Activated T-helper 1 cell treated with anti-CD3 and anti-CD28 coated beads, Interleukin-2, amount 50 U/mL, for 16 hours (primary cell): ENCODE data around the gene GZMB.
"Not testable (repeated sequence)": the region's sequence is repeated elsewhere in the genome, so short reads cannot be mapped to it uniquely, and the experiment has no call there.

Experiments
- DNase-seq, 2 donors: peaks; one replicate each; pipeline ENCODE4 v3.0.0-alpha.2; 2020; ENCODE audit warnings: low read depth in 1 of 2, low spot score in 1 of 2

Gene GZMB

DNA sequence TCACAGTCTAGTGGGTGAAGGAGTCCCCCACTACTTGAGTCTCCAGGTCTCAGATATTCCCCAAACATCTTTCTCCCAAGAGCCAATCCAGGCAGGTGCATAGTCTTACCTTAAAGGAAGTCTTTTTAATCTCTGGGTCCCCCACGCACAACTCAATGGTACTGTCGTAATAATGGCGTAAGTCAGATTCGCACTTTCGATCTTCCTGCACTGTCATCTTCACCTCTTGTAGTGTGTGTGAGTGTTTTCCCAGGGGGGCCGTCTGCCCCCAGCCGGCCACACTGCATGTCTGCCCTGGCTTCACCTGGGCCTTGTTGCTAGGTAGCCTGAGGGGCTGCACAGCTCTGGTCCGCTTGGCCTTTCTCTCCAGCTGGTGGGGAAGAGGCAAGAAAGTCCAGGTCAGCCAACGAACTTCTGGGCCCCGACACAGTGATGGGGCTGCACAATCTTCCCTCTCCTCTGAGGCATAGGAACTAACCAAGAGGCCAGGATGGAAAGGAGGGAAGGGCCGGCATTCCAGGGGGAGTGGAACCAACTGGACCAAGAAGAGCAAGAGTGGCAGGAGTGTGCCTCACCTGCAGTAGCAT lies 2.1 kb downstream of the GZMB start:
- DNase-seq: no peak

DNA sequence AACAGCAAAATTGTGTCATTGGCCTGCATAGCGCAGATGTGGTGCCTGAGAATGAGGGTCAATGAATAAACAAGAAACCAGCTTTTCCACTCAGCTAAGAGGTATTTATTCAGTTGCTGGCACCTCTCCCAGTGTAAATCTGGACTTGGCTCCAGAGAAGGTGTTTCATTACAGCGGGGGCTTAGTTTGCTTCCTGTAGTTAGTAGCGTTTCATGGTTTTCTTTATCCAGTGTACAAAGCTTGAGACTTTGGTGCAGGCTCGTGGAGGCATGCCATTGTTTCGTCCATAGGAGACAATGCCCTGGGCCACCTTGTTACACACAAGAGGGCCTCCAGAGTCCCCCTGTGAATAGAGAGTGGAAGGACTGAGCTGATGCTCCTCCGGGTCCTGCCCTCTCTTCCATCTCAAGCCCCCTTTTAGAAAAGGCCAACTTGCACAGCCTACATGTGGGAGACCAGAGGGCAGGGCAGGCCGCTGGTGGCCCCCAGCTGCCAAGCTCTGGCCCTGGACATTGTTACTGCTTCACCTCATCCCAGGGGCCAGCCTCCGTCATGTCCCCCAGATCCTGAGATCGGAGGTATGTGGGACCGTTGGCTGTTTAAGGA lies 3.0 kb downstream of the GZMB start:
- no peak for DNase-seq

- no peak for DNase-seq
Observed at GRCh38 chr14:24630087-24630871, 3.7 kb downstream of the GZMB start.

DNA sequence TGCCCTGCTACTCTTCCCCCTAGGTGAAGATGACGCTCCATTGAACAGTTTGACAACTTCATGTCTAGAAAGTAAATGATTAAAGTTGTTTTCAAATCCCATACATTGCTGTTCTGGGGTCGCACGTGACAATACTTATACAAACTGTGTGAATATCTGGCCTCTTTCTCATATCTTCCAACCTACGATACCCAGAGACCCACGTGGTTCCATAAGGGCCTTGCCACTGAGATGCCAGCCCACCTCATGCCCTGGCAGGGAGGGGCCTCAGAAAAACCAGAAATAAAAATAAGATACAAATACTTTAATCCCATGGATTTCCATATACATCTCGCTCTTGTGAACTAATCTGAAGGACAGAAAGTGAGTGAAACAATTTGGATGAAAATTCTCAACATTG lies 4.5 kb downstream of the GZMB start:
- DNase-seq: no peak

DNA sequence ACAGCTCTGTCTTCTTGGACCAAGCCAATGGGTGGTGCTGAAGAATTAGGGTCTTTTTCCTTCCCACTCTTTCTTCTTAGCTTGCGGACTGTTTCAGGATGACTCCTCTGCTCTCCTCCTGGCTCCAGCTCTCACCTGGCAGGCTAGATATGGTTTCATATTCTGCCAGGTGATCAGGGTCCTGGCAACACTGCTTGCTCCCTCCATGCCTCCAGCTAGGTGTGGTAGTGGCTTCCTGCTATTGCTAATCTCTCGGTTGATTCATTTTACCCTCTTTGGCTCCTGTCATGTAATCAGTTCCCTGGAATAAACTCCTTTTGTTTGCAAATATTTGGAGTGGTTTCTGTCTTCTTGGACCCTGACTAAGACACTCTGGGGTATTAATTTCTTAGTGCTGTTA lies 20.2 kb downstream of the GZMB start:
- no peak for DNase-seq

- no peak for DNase-seq
Observed at GRCh38 chr14:24613241-24613640, 20.7 kb downstream of the GZMB start.

- DNase-seq: no peak
Observed at GRCh38 chr14:24612196-24612595, 21.8 kb downstream of the GZMB start.

GRCh38 chr14:24609655-24610344 lies 24.2 kb downstream of the GZMB start, which contains the start of gene GZMH:
TSS of gene GZMH (minus strand) at chr14:24609685. CDS start at chr14:24609613, 72 bp downstream.
- no peak for DNase-seq

- DNase-seq: no peak
Observed at GRCh38 chr14:24607635-24608514, 26.1 kb downstream of the GZMB start.

GRCh38 chr14:24607081-24607480 lies 26.9 kb downstream of the GZMB start:
- DNase-seq: no peak

- DNase-seq: no peak
Observed at GRCh38 chr14:24606297-24606696, 27.7 kb downstream of the GZMB start.

DNA sequence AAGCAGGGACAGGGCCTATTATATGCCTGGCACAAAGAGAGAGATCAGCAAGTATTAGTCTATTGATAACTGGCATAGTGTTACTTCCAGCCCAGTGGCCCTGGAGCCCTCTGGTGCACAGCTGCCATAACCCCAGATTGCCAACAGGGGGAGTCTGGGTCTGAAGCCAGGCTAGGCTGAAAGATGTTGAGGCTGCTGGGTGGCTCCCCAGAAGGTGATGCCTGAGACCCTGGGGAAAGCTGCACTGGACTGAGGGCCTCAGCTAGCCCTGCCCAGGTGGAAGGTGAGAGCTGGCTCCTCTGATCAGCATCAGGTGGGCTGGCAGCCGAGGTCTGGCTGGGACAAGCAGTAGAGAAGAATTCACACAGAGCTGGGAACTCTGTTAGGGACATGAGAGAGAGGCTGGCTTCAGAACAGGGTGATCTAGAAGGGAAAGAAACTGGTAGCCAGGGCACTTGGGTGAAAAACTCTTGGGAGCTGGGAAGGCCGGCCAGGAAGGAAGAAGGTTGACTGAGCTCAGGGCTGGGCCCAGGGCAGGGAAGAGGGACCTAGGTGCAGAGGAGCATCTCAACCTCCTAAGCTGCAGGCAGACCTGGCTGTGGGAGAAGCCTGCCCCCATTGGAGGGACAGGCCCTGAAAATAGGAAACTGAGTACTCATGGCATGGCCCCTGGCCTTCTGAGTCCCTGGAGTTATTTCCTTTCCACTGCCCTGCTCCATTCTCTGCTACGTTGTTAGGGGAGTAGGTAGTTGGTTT lies 28.4 kb downstream of the GZMB start:
- peak; percentile 32 to 35 for DNase-seq

GRCh38 chr14:24597403-24597802 lies 36.6 kb downstream of the GZMB start:
- no peak for DNase-seq

- no peak for DNase-seq
Observed at GRCh38 chr14:24595073-24595808, 38.7 kb downstream of the GZMB start.

- not testable (repeated sequence) for DNase-seq
Observed at GRCh38 chr14:24591004-24591403, 43.0 kb downstream of the GZMB start.

DNA sequence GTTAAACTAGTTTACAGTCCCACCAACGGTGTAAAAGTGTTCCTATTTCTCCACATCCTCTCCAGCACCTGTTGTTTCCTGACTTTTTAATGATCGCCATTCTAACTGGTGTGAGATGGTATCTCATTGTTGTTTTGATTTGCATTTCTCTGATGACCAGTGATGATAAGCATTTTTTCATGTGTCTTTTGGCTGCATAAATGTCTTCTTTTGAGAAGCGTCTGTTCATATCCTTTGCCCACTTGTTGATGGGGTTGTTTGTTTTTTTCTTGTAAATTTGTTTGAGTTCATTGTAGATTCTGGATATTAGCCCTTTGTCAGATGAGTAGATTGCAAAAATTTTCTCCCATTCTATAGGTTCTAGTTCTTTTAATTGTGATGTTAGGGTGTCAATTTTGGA lies 49.6 kb downstream of the GZMB start:
- DNase-seq: not testable (repeated sequence)
